HCT116 (cell line): ENCODE results near the gene UNC5C. TPM values are rescaled to one million over a fixed set of nuclear protein-coding genes. Genes with fewer than 3 reads are reported as not detected.

Experiments used
- ATAC-seq: fragments of 200-7000 bp; cut with Tn5 transposase; 2 replicates; pipeline ENCODE4 v1.9.1; 2020; ENCODE audit warnings: mild to moderate bottlenecking, moderate library complexity
- BruUV-seq: library from RNA; stranded (reverse); fragments of 400-500 nt; replicated peaks from 2 replicates; lab custom pipeline; 2021; lab: Mats Ljungman, UMichigan
- CTCF ChIA-PET: fragments of 300-600 bp; sonication (Branson Sonifier 250); formaldehyde crosslinking; loops from one replicate; lab custom pipeline; 2021; ENCODE audit warnings: antibody characterized with exemption; lab: Charles Lee
- POLR2A ChIA-PET: fragments of 300-600, 350-600 bp; sonication (Branson Sonifier 250); formaldehyde crosslinking; loops from one replicate; lab custom pipeline; 2021; ENCODE audit warnings: antibody characterized with exemption; lab: Charles Lee
- RAD21 ChIA-PET, 2 experiments: fragments of 300-600 bp; sonication (Branson Sonifier 250); formaldehyde crosslinking; loops; one replicate each; lab custom pipeline; 2023; ENCODE audit warnings: low total read pairs in 2 of 2; ENCODE audit not compliant: uncharacterized antibody in 2 of 2, unreplicated experiment in 2 of 2, low non-redundant PET in 1 of 2; lab: Charles Lee
- DNase-seq: peaks from one replicate; pipeline ENCODE4 v3.0.0-alpha.2; 2010; ENCODE audit warnings: low read depth, low spot score
- H2AFZ ChIP-seq: fragments of 200-600 bp; shearing (Covaris generic), sonication (generic); 2 replicates; pipeline ENCODE4 v1.6.1; 2017; ENCODE audit warnings: low read depth, mixed run types, mixed read lengths, antibody characterized with exemption, low read length; ENCODE audit not compliant: poor library complexity, severe bottlenecking
- H3K27ac ChIP-seq: 2 replicates; pipeline ENCODE4 v1.5.1; 2012; ENCODE audit warnings: low read depth, low read length
- H3K27me3 ChIP-seq: fragments of 200-600 bp; sonication (generic); 2 replicates; pipeline ENCODE4 v1.6.1; 2016; ENCODE audit warnings: mixed run types, low read length, mixed read lengths; ENCODE audit not compliant: insufficient read depth
- H3K36me3 ChIP-seq, 2 experiments: fragments of 200-500 bp in 1 of 2; fragments of 200-600 bp in 1 of 2; sonication (Bioruptor generic) in 1 of 2; sonication (generic) in 1 of 2; 2 replicates each; pipeline versions ENCODE4 v1.5.1 to v1.6.1; 2014 to 2016; ENCODE audit warnings: low read length in 2 of 2, inconsistent platforms in 1 of 2, mixed read lengths in 1 of 2, mixed run types in 1 of 2; ENCODE audit not compliant: insufficient read depth in 2 of 2, control insufficient read depth in 1 of 2
- H3K4me1 ChIP-seq, 2 experiments: fragments of 200-600 bp in 1 of 2; sonication (generic) in 1 of 2; 2 replicates each; pipeline versions ENCODE4 v1.5.1 to v1.6.1; 2012 to 2017; ENCODE audit warnings: low read length in 2 of 2, inconsistent platforms in 1 of 2, mild to moderate bottlenecking in 1 of 2, mixed read lengths in 1 of 2, mixed run types in 1 of 2, moderate library complexity in 1 of 2; ENCODE audit not compliant: insufficient read depth in 2 of 2, control insufficient read depth in 1 of 2
- H3K4me2 ChIP-seq: fragments of 200-600 bp; sonication (generic); 2 replicates; pipeline ENCODE4 v1.6.1; 2017; ENCODE audit warnings: mixed run types, low read length, mixed read lengths
- H3K4me3 ChIP-seq, 2 experiments: fragments of 200-600 bp in 1 of 2; sonication (generic) in 1 of 2; replicated peaks in 1 of 2; 2 replicates each; pipeline ENCODE4 v1.5.1; 2011 to 2016; ENCODE audit warnings: low read length in 2 of 2, control low read depth in 1 of 2, low read depth in 1 of 2, mild to moderate bottlenecking in 1 of 2, mixed read lengths in 1 of 2, mixed run types in 1 of 2
- H3K79me2 ChIP-seq: fragments of 200-600 bp; sonication (generic); 2 replicates; pipeline ENCODE4 v1.6.1; 2017; ENCODE audit warnings: mild to moderate bottlenecking, mixed run types, low read length, moderate library complexity, mixed read lengths; ENCODE audit not compliant: insufficient read depth
- H3K9ac ChIP-seq: fragments of 200-600 bp; sonication (generic); 2 replicates; pipeline ENCODE4 v1.6.1; 2016; ENCODE audit warnings: low read length, mixed read lengths
- H3K9me2 ChIP-seq: fragments of 200-600 bp; sonication (generic), shearing (Covaris generic); 2 replicates; pipeline ENCODE4 v1.6.1; 2017; ENCODE audit warnings: mixed run types, mild to moderate bottlenecking, moderate library complexity; ENCODE audit not compliant: insufficient read depth
- H3K9me3 ChIP-seq, 2 experiments: fragments of 200-500 bp in 1 of 2; fragments of 200-600 bp in 1 of 2; sonication (Bioruptor generic) in 1 of 2; sonication (generic) in 1 of 2; 2 replicates each; pipeline ENCODE4 v1.6.1; 2014 to 2017; ENCODE audit warnings: low read length in 2 of 2, mixed read lengths in 2 of 2, inconsistent platforms in 1 of 2, low read depth in 1 of 2, mild to moderate bottlenecking in 1 of 2, mixed run types in 1 of 2, moderate library complexity in 1 of 2; ENCODE audit not compliant: control insufficient read depth in 1 of 2, insufficient read depth in 1 of 2
- H4K20me1 ChIP-seq: fragments of 200-600 bp; sonication (generic), shearing (Covaris generic); 2 replicates; pipeline ENCODE4 v1.6.1; 2017; ENCODE audit warnings: mixed run types, mild to moderate bottlenecking, moderate library complexity; ENCODE audit not compliant: insufficient read depth
- CEBPB ChIP-seq: IDR thresholded peaks from 2 replicates; pipeline ENCODE4 v1.6.1; 2012; ENCODE audit warnings: low read depth
- CTCF ChIP-seq, 3 experiments: fragments of 200-600 bp in 1 of 3; sonication (generic) in 1 of 3; IDR thresholded peaks in 2 of 3; conservative IDR thresholded peaks in 1 of 3; 2 replicates each; pipeline ENCODE4 v1.5.1; 2012 to 2017; ENCODE audit warnings: low read depth in 2 of 3, low read length in 2 of 3, antibody characterized with exemption in 1 of 3, borderline replicate concordance in 1 of 3, control low read depth in 1 of 3, mild to moderate bottlenecking in 1 of 3, mixed read lengths in 1 of 3, mixed run types in 1 of 3, moderate library complexity in 1 of 3; ENCODE audit not compliant: insufficient read depth in 1 of 3
- EGR1 ChIP-seq: IDR thresholded peaks from 2 replicates; pipeline ENCODE4 v1.6.1; 2012; ENCODE audit warnings: low read depth
- ELF1 ChIP-seq: IDR thresholded peaks from 2 replicates; pipeline ENCODE4 v1.6.1; 2012; ENCODE audit warnings: low read depth, borderline replicate concordance
- EZH2 ChIP-seq: fragments of 200-600 bp; sonication (generic); IDR thresholded peaks from 2 replicates; pipeline ENCODE4 v1.6.1; 2017; ENCODE audit warnings: antibody characterized with exemption, mixed run types
- EZH2phosphoT487 ChIP-seq: fragments of 200-600 bp; IDR thresholded peaks from 2 replicates; pipeline ENCODE4 v1.6.1; 2018; ENCODE audit warnings: antibody characterized with exemption, borderline replicate concordance
- FOSL1 ChIP-seq: IDR thresholded peaks from 2 replicates; pipeline ENCODE4 v1.6.1; 2012; ENCODE audit warnings: low read depth
- JUND ChIP-seq: IDR thresholded peaks from 2 replicates; pipeline ENCODE4 v1.6.1; 2012
- MAX ChIP-seq: IDR thresholded peaks from 2 replicates; pipeline ENCODE4 v1.6.1; 2012
- POLR2A ChIP-seq: IDR thresholded peaks from 2 replicates; pipeline ENCODE4 v1.7.0; 2011; ENCODE audit warnings: borderline replicate concordance; ENCODE audit not compliant: insufficient read depth, insufficient read length; ENCODE audit errors: extremely low read depth
- RAD21 ChIP-seq: IDR thresholded peaks from 2 replicates; pipeline ENCODE4 v1.6.1; 2012; ENCODE audit warnings: low read depth, mild to moderate bottlenecking
- SIN3A ChIP-seq: IDR thresholded peaks from 2 replicates; pipeline ENCODE4 v1.6.1; 2012; ENCODE audit warnings: low read depth
- TCF7L2 ChIP-seq: IDR thresholded peaks from 2 replicates; pipeline ENCODE4 v1.7.0; 2011; ENCODE audit warnings: borderline replicate concordance, inconsistent platforms; ENCODE audit not compliant: insufficient read depth, insufficient read length; ENCODE audit errors: extremely low read depth
- YY1 ChIP-seq: IDR thresholded peaks from 2 replicates; pipeline ENCODE4 v1.6.1; 2011; ENCODE audit warnings: low read length, low read depth, moderate library complexity, mild to moderate bottlenecking; ENCODE audit not compliant: insufficient replicate concordance; ENCODE audit errors: extremely low read depth
- ZFX ChIP-seq: fragments of 450-650 bp; IDR thresholded peaks from 2 replicates; pipeline ENCODE4 v1.6.1; 2017
- ZNF274 ChIP-seq: fragments of 200-500 bp; sonication (Bioruptor generic); IDR thresholded peaks from 2 replicates; pipeline ENCODE4 v1.6.1; 2014; ENCODE audit warnings: mild to moderate bottlenecking, low read depth, low read length, inconsistent platforms
- intact Hi-C: fragments of 100-400 bp; cut with micrococcal nuclease; formaldehyde crosslinking; loops from 2 replicates; pipeline ENCODE4 v1.10.0; 2022
- total RNA-seq: library from RNA; stranded (reverse); gene quantifications from one replicate; pipeline ENCODE4 v1.2.1, GENCODE V29; 2021; ENCODE audit not compliant: unreplicated experiment

The UNC5C gene
- total RNA-seq, 1 experiment from 2014 or later, result not detected

DNA sequence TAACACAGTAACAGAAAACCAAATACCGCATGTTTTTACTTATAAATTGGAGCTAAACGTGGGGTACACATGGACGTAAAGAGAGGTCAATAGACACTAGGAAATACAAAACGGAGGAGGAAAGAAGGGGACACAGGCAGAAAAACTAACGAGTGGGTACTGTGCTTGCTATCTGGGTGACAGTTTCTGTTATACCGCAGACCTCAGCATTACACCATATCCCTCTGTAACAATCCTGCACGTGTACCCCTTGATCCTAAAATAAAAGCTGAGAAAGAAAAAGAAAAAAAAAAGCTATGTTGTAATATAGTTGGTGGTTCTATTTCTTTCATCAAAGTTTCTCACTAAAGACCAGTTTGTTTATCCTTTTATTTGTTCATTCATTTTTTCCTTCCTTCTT, 47.9 kb upstream of the UNC5C start:
- H3K4me1 ChIP-seq, result no peaks in the 10 kb centered on the region
- H3K36me3 ChIP-seq, result no peaks in the 10 kb centered on the region
- no peak for ATAC-seq
- H3K4me3 ChIP-seq, result no peak overlapping the region
- H3K9me2 ChIP-seq, result no peaks in the 10 kb centered on the region
- no peak overlapping the region for H3K9ac ChIP-seq
- H3K27me3 ChIP-seq, result no peaks in the 10 kb centered on the region
- POLR2A ChIA-PET, result no interaction called here
- no peak overlapping the region for H2AFZ ChIP-seq
- no peak for DNase-seq
- no peak for TF ChIP-seq FOSL1
- TF ChIP-seq ZNF274, result no peak
- TF ChIP-seq MAX, result no peak
- no peak for TF ChIP-seq YY1
- no peak for TF ChIP-seq ZFX
- no peak for TF ChIP-seq SIN3A
- TF ChIP-seq CEBPB, result no peak
- no peak for TF ChIP-seq ELF1
- no peak for TF ChIP-seq EZH2phosphoT487
- no peak for TF ChIP-seq EZH2
- TF ChIP-seq JUND, result no peak
- TF ChIP-seq TCF7L2, result no peak
- H3K27ac ChIP-seq, result no peak overlapping the region
- H3K9me3 ChIP-seq, result no peaks in the 10 kb centered on the region
- intact Hi-C loops, result no loop called here
- no peaks in the 10 kb centered on the region for H3K79me2 ChIP-seq
- no peak overlapping the region for H3K4me2 ChIP-seq
- CTCF ChIA-PET, result no interaction called here
- RAD21 ChIA-PET, result no interaction called here
- no TSS peak for BruUV-seq
- no peaks in the 10 kb centered on the region for H4K20me1 ChIP-seq

GRCh38 chr4:95594629-95595028, 45.9 kb upstream of the UNC5C start:
- H3K4me2 ChIP-seq, result no peak overlapping the region
- ATAC-seq (no peak), DNase-seq (no peak)
- no peaks in the 10 kb centered on the region for H3K79me2 ChIP-seq
- H3K27me3 ChIP-seq, result no peaks in the 10 kb centered on the region
- H3K4me3 ChIP-seq, result no peak overlapping the region
- no peaks in the 10 kb centered on the region for H3K9me3 ChIP-seq
- no peaks in the 10 kb centered on the region for H3K36me3 ChIP-seq
- H3K9me2 ChIP-seq, result no peaks in the 10 kb centered on the region
- no peaks in the 10 kb centered on the region for H4K20me1 ChIP-seq
- H3K27ac ChIP-seq, result no peak overlapping the region
- no peak overlapping the region for H2AFZ ChIP-seq
- no TSS peak for BruUV-seq
- ChIA-PET POLR2A (no interaction called here), CTCF (no interaction called here), RAD21 (no interaction called here)
- H3K4me1 ChIP-seq, result no peaks in the 10 kb centered on the region
- intact Hi-C loops, result no loop called here
- H3K9ac ChIP-seq, result no peak overlapping the region
- no peak for TF ChIP-seq RAD21
- no peak for TF ChIP-seq EZH2phosphoT487
- TF ChIP-seq POLR2A, result no peak
- TF ChIP-seq CTCF (IDR thresholded peaks at IDR 0.05 in 2 of 3, conservative IDR thresholded peaks at IDR 0.05 in 1 of 3; ENCODE audit: borderline replicate concordance in 1 of 3, insufficient read depth in 1 of 3, low read depth in 2 of 3, low read length in 2 of 3), result no peak
- no peak for TF ChIP-seq EGR1
- no peak for TF ChIP-seq CEBPB
- no peak for TF ChIP-seq ZNF274
- TF ChIP-seq EZH2, result no peak
